Tracheal epithelial cell (primary cell): ENCODE data around the gene MRPS16. TPM values are rescaled to one million over a fixed set of nuclear protein-coding genes. Genes with fewer than 3 reads are reported as not detected.

ENCODE experiments used
- total RNA-seq: library from RNA; depleted of rRNA; stranded (reverse); fragments of >200 nt; gene quantifications from 2 replicates; pipeline ENCODE4 v1.2.1, GENCODE V29; 2014

The MRPS16 gene
- total RNA-seq, result 69.4 and 85.5 TPM in 2 replicates

DNA sequence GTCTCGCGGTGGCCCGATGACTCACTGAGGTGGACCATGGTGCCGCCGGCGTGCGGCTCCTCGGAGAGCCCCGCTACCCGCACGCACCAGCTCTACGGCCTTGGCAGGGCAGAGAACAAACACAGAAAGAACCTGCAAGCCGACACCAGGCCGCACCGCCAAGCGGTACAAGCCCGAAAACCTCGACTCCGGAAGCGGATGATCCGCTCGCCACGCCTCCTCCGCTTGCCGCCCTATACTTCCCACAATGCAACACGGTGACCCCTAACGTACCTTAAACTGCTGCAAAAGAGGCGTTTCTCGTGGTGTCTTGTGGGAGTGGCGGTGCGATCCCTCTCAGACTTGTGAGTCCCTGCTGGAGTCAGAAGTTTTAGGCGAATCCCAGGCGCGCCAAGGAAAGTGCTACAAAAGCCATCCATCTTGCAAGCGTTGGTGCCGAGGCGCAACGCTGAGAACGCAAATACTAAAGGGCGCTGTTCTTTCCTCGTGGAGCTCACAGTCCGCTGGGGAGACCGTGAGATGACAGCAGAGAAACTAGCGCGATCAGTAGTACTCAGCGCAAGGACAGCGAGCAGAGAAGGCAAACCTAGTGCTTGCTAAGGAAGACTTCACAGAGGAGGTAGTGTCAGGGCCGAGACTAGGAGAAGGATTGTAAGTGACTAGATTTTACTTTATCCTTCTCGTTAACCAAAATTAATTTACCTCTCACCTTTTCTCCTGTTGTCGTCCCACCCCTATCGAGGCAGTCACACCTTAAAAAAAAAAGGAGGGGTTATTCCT, at the start of gene MRPS16:
MRPS16 (minus strand) TSS at position 200 of the 780 bp plus-strand sequence; CDS start at position 38, 162 bp downstream.

DNA sequence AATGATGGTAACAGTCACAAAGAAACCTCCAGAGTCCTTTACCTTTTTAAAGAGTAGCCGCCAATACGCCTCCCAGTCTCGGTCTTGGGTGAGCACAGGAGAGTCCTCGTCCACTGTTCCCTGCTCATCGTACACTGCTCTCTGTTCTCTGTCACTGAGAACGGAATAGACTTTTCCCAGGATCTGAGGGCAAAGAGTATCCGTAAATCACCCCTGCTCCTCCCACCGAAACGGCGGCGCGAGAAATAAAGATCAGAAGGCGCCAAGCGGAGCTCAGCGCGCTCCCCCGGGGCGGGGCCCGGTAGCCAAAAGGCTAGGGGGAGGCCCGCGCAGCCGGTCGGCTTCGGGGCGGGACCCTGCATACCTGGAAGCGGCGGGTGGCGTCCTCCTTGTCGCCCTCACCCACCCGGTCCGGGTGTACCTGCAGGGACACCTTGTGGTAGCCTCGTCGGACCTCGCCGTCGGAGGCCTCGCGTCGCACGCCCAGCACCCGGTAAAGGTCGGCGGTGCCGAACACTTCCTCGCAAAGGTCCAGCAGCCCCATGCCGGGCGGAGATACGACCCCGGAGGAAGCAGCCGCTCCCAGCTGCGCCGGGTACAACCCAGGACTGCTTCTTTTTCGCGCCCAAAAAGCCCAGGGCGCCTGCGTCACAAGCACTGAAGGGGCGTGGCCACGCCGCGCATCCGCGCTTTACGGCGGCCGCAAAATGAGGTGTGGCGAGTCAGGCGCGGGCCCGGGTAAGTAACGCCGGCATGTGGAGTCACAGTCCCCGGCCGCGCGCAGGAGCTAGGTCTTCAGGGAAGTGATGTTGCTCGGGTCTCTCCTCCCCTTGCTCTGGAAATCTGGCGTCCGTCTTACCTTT, 5.6 kb downstream of the MRPS16 start, which contains the start of gene DNAJC9:
DNAJC9 (minus strand) TSS at position 610 of the 863 bp plus-strand sequence; CDS start at position 544, 66 bp downstream.

Other genes starting within 250 kb of the MRPS16 start
- 168 and 254 TPM in 2 replicates for gene P4HA1, start 155.8 kb downstream of the MRPS16 start, total RNA-seq
- 0.72 and 1.3 TPM in 2 replicates for gene NUDT13, start 142.2 kb downstream of the MRPS16 start, total RNA-seq
- 16.4 and 21.2 TPM in 2 replicates for gene ECD, start 84.6 kb downstream of the MRPS16 start, total RNA-seq
- 11.7 and 17.1 TPM in 2 replicates for gene FAM149B1, start 84.5 kb downstream of the MRPS16 start, total RNA-seq
- 21.7 and 30.4 TPM in 2 replicates for gene DNAJC9, start 5.4 kb downstream of the MRPS16 start, total RNA-seq
- gene CFAP70, start 106.2 kb upstream of the MRPS16 start, total RNA-seq, result 0.96 and 1.3 TPM in 2 replicates
- gene ANXA7, start 161.4 kb upstream of the MRPS16 start, total RNA-seq, result 109 and 124 TPM in 2 replicates
- 0.24 and 0.85 TPM in 2 replicates for gene MSS51, start 180.9 kb upstream of the MRPS16 start, total RNA-seq
- 19.2 and 19.8 TPM in 2 replicates for gene PPP3CB, start 243.4 kb upstream of the MRPS16 start, total RNA-seq